Trophoblast cell (in vitro differentiated cells and primary cell): ENCODE measurements around the gene RCOR1.

ENCODE experiments used
- DNase-seq, 2 donors: peaks; one replicate each; pipeline ENCODE4 v3.0.0-alpha.2; 2016
- H2AFZ ChIP-seq: 2 replicates; pipeline ENCODE4 v1.6.1; 2013; ENCODE audit warnings: low read length, moderate library complexity, mild to moderate bottlenecking; ENCODE audit not compliant: insufficient read depth, poor library complexity
- H2AK5ac ChIP-seq: 2 replicates; pipeline ENCODE4 v1.6.1; 2013; ENCODE audit warnings: mild to moderate bottlenecking, low read length
- H2BK120ac ChIP-seq: 2 replicates; pipeline ENCODE4 v1.6.1; 2013; ENCODE audit warnings: low read length, mild to moderate bottlenecking, moderate library complexity; ENCODE audit not compliant: insufficient read depth, poor library complexity
- H2BK12ac ChIP-seq: 2 replicates; pipeline ENCODE4 v1.6.1; 2013; ENCODE audit warnings: mild to moderate bottlenecking, low read length, moderate library complexity
- H2BK5ac ChIP-seq: 2 replicates; pipeline ENCODE4 v1.6.1; 2013; ENCODE audit warnings: low read length, low read depth, moderate library complexity, mild to moderate bottlenecking; ENCODE audit not compliant: poor library complexity
- H3K14ac ChIP-seq: 2 replicates; pipeline ENCODE4 v1.6.1; 2013; ENCODE audit warnings: mild to moderate bottlenecking, low read length
- H3K18ac ChIP-seq: 2 replicates; pipeline ENCODE4 v1.6.1; 2013; ENCODE audit warnings: mild to moderate bottlenecking, low read length
- H3K23ac ChIP-seq: 2 replicates; pipeline ENCODE4 v1.6.1; 2013; ENCODE audit warnings: low read length
- H3K27ac ChIP-seq: 2 replicates; pipeline ENCODE4 v1.5.1; 2013; ENCODE audit warnings: low read depth, mild to moderate bottlenecking, inconsistent platforms, low read length, moderate library complexity
- H3K27me3 ChIP-seq: 2 replicates; pipeline ENCODE4 v1.6.1; 2013; ENCODE audit warnings: inconsistent platforms, mild to moderate bottlenecking, low read length, moderate library complexity; ENCODE audit not compliant: insufficient read depth
- H3K36me3 ChIP-seq, 2 experiments: 1 replicate in 1 of 2; 2 replicates in 1 of 2; pipeline ENCODE4 v1.6.1; 2013; ENCODE audit warnings: low read length in 2 of 2, mild to moderate bottlenecking in 2 of 2, moderate library complexity in 1 of 2; ENCODE audit not compliant: insufficient read depth in 2 of 2, control insufficient read depth in 1 of 2
- H3K4ac ChIP-seq: 2 replicates; pipeline ENCODE4 v1.6.1; 2013; ENCODE audit warnings: low read depth, mild to moderate bottlenecking, low read length, moderate library complexity
- H3K4me1 ChIP-seq, 2 experiments: 1 replicate in 1 of 2; 2 replicates in 1 of 2; pipeline ENCODE4 v1.6.1; 2013; ENCODE audit warnings: low read length in 2 of 2, mild to moderate bottlenecking in 2 of 2, moderate library complexity in 1 of 2; ENCODE audit not compliant: insufficient read depth in 2 of 2, control insufficient read depth in 1 of 2
- H3K4me2 ChIP-seq: 2 replicates; pipeline ENCODE4 v1.6.1; 2013; ENCODE audit warnings: inconsistent platforms, mild to moderate bottlenecking, low read length, moderate library complexity
- H3K4me3 ChIP-seq: 2 replicates; pipeline ENCODE4 v1.5.1; 2013; ENCODE audit warnings: mild to moderate bottlenecking, low read depth, low read length, inconsistent platforms
- H3K79me1 ChIP-seq: one replicate; pipeline ENCODE4 v1.6.1; 2013; ENCODE audit warnings: low read length
- H3K79me2 ChIP-seq: 2 replicates; pipeline ENCODE4 v1.6.1; 2013; ENCODE audit warnings: low read length, mild to moderate bottlenecking; ENCODE audit not compliant: control insufficient read depth, insufficient read depth, poor library complexity
- H3K9ac ChIP-seq: 2 replicates; pipeline ENCODE4 v1.6.1; 2013; ENCODE audit warnings: mild to moderate bottlenecking, low read length
- H3K9me3 ChIP-seq: 2 replicates; pipeline ENCODE4 v1.6.1; 2013; ENCODE audit warnings: low read depth, mild to moderate bottlenecking, control low read depth, inconsistent platforms, low read length; ENCODE audit not compliant: insufficient read depth
- H4K12ac ChIP-seq: 2 replicates; pipeline ENCODE4 v1.6.1; 2013; ENCODE audit warnings: low read depth, mild to moderate bottlenecking, low read length, moderate library complexity
- H4K8ac ChIP-seq: 2 replicates; pipeline ENCODE4 v1.6.1; 2013; ENCODE audit warnings: low read depth, mild to moderate bottlenecking, low read length, moderate library complexity
- H4K91ac ChIP-seq: one replicate; pipeline ENCODE4 v1.6.1; 2013; ENCODE audit warnings: low read depth, mild to moderate bottlenecking, low read length, moderate library complexity
- WGBS: extraction: QIAGEN DNeasy Blood & Tissue Kit; methylation state at CpG from one replicate; pipeline ENCODE4 v1.1.7; 2013; ENCODE audit warnings: missing lambda C conversion rate; ENCODE audit not compliant: insufficient read length, insufficient coverage; ENCODE audit errors: extremely low coverage; 5-methylcytosine and 5-hydroxymethylcytosine counted together

RCOR1 gene

GRCh38 chr14:102695167-102695555 is 102.7 kb downstream of the RCOR1 start:
- H2AK5ac ChIP-seq = no peak overlapping the region
- no peak overlapping the region for H2BK12ac ChIP-seq
- no CpG with 5 or more reads among the region's 3 CpGs for WGBS
- no peak overlapping the region for H2BK120ac ChIP-seq
- H3K4ac ChIP-seq = peak overlapping the region; percentile 81
- H2BK5ac ChIP-seq = no peak overlapping the region
- no peaks in the 10 kb centered on the region for H3K27me3 ChIP-seq
- DNase-seq = no peak
- H3K9ac ChIP-seq = no peak overlapping the region
- no peak overlapping the region for H3K4me3 ChIP-seq
- peaks cover 3 to 7% of the 10 kb centered on the region in 2 experiments for H3K4me1 ChIP-seq
- H3K18ac ChIP-seq = no peak overlapping the region
- no peak overlapping the region for H3K27ac ChIP-seq
- no peaks in the 10 kb centered on the region for H3K79me1 ChIP-seq
- H4K12ac ChIP-seq = no peak overlapping the region
- no peak overlapping the region for H3K23ac ChIP-seq
- no peak overlapping the region for H3K14ac ChIP-seq
- H3K36me3 ChIP-seq = peaks cover 0 to 1% of the 10 kb centered on the region in 2 experiments
- H2AFZ ChIP-seq = no peak overlapping the region
- H4K8ac ChIP-seq = no peak overlapping the region
- no peaks in the 10 kb centered on the region for H3K9me3 ChIP-seq
- H4K91ac ChIP-seq = no peak overlapping the region
- no peak overlapping the region for H3K4me2 ChIP-seq
- peaks cover 2% of the 10 kb centered on the region for H3K79me2 ChIP-seq

GRCh38 chr14:102696332-102696731 is 103.9 kb downstream of the RCOR1 start:
- Histone ChIP-seq H2BK12ac (no peak overlapping the region), H4K12ac (no peak overlapping the region), H3K4me1 (peaks cover 3 to 7% of the 10 kb centered on the region in 2 experiments), H2AFZ (no peak overlapping the region), H3K27ac (no peak overlapping the region), H3K23ac (no peak overlapping the region), H3K4ac (peak overlapping the region; percentile 65), H3K9me3 (no peaks in the 10 kb centered on the region), H3K36me3 (peaks cover 0 to 1% of the 10 kb centered on the region in 2 experiments), H3K4me2 (no peak overlapping the region), H3K27me3 (no peaks in the 10 kb centered on the region), H4K91ac (no peak overlapping the region), H4K8ac (no peak overlapping the region), H2AK5ac (no peak overlapping the region), H2BK120ac (no peak overlapping the region), H3K4me3 (no peak overlapping the region), H2BK5ac (no peak overlapping the region), H3K79me2 (no peaks in the 10 kb centered on the region), H3K79me1 (no peaks in the 10 kb centered on the region), H3K14ac (no peak overlapping the region), H3K9ac (no peak overlapping the region), H3K18ac (peak overlapping the region; percentile 21)
- no CpG with 5 or more reads among the region's 8 CpGs for WGBS
- peak; percentile 58 to 62 for DNase-seq

GRCh38 chr14:102696856-102697495 is 104.5 kb downstream of the RCOR1 start:
- Histone ChIP-seq H3K9ac (no peak overlapping the region), H3K27me3 (no peaks in the 10 kb centered on the region), H3K79me1 (no peaks in the 10 kb centered on the region), H4K91ac (no peak overlapping the region), H3K23ac (peak overlapping the region; percentile 10), H3K4me3 (no peak overlapping the region), H3K4ac (no peak overlapping the region), H3K14ac (no peak overlapping the region), H2BK12ac (no peak overlapping the region), H3K4me1 (peaks cover 3 to 7% of the 10 kb centered on the region in 2 experiments), H3K18ac (no peak overlapping the region), H3K27ac (no peak overlapping the region), H3K36me3 (peaks cover 2 to 4% of the 10 kb centered on the region in 2 experiments), H2AFZ (no peak overlapping the region), H3K4me2 (no peak overlapping the region), H3K9me3 (no peaks in the 10 kb centered on the region), H4K8ac (no peak overlapping the region), H3K79me2 (no peaks in the 10 kb centered on the region), H2BK5ac (no peak overlapping the region), H2BK120ac (no peak overlapping the region), H2AK5ac (no peak overlapping the region), H4K12ac (no peak overlapping the region)
- no CpG with 5 or more reads among the region's 3 CpGs for WGBS
- peak; percentile 9 to 44 for DNase-seq

- Histone ChIP-seq H3K4me3 (no peak overlapping the region), H2BK12ac (no peak overlapping the region), H3K4me1 (peaks cover 3 to 7% of the 10 kb centered on the region in 2 experiments), H4K12ac (no peak overlapping the region), H3K9me3 (no peaks in the 10 kb centered on the region), H2AK5ac (no peak overlapping the region), H3K4me2 (no peak overlapping the region), H2AFZ (no peak overlapping the region), H3K36me3 (peaks cover 2 to 4% of the 10 kb centered on the region in 2 experiments), H4K8ac (no peak overlapping the region), H3K4ac (no peak overlapping the region), H3K9ac (no peak overlapping the region), H3K27me3 (no peaks in the 10 kb centered on the region), H3K27ac (no peak overlapping the region), H3K23ac (no peak overlapping the region), H3K79me1 (no peaks in the 10 kb centered on the region), H2BK5ac (no peak overlapping the region), H3K14ac (no peak overlapping the region), H4K91ac (no peak overlapping the region), H2BK120ac (no peak overlapping the region), H3K79me2 (no peaks in the 10 kb centered on the region), H3K18ac (no peak overlapping the region)
- DNase-seq = no peak
- WGBS = no CpG with 5 or more reads among the region's 6 CpGs
These were observed 105.1 kb downstream of the RCOR1 start for GRCh38 chr14:102697501-102697900.
